Loucy (cell line): ENCODE measurements around the gene CDH20.

Source experiments
- H2AFZ ChIP-seq: fragments of 200-600 bp; sonication (generic); 2 replicates; pipeline ENCODE4 v1.6.0; 2016; ENCODE audit warnings: antibody characterized with exemption, mild to moderate bottlenecking, low read length, moderate library complexity
- H3F3A ChIP-seq: fragments of 200-600 bp; 2 replicates; pipeline ENCODE4 v1.6.0; 2016; ENCODE audit warnings: antibody characterized with exemption, low read depth, mild to moderate bottlenecking
- H3K27me3 ChIP-seq: fragments of 200-600 bp; sonication (generic); 2 replicates; pipeline ENCODE4 v1.6.1; 2014; ENCODE audit warnings: low read length, mild to moderate bottlenecking; ENCODE audit not compliant: insufficient read depth, poor library complexity, severe bottlenecking
- H3K36me3 ChIP-seq: fragments of 200-600 bp; sonication (generic); 2 replicates; pipeline ENCODE4 v1.6.1; 2016; ENCODE audit warnings: low read length; ENCODE audit not compliant: insufficient read depth
- H3K4me1 ChIP-seq: fragments of 200-600 bp; sonication (generic); 2 replicates; pipeline ENCODE4 v1.5.1; 2014; ENCODE audit warnings: low read length, mild to moderate bottlenecking; ENCODE audit not compliant: insufficient read depth, poor library complexity, severe bottlenecking
- H3K4me2 ChIP-seq: fragments of 200-600 bp; sonication (generic); 2 replicates; pipeline ENCODE4 v1.6.0; 2014; ENCODE audit warnings: antibody characterized with exemption, low read length, low read depth, mild to moderate bottlenecking; ENCODE audit not compliant: poor library complexity, severe bottlenecking
- H3K4me3 ChIP-seq: fragments of 200-600 bp; sonication (generic); 2 replicates; pipeline ENCODE4 v1.5.1; 2014; ENCODE audit warnings: low read length, mild to moderate bottlenecking, mixed read lengths; ENCODE audit not compliant: poor library complexity, severe bottlenecking
- H3K79me2 ChIP-seq: fragments of 200-600 bp; sonication (generic); 2 replicates; pipeline ENCODE4 v1.6.1; 2014; ENCODE audit warnings: low read length; ENCODE audit not compliant: insufficient read depth
- H3K9ac ChIP-seq: fragments of 200-600 bp; sonication (generic); 2 replicates; pipeline ENCODE4 v1.6.0; 2014; ENCODE audit warnings: mild to moderate bottlenecking, low read depth, low read length, moderate library complexity; ENCODE audit not compliant: poor library complexity, severe bottlenecking
- H3K9me2 ChIP-seq: fragments of 200-600 bp; sonication (generic); replicated peaks from 2 replicates; pipeline ENCODE4 v1.6.1; 2016; ENCODE audit warnings: low read depth, low read length, mixed read lengths
- H3K9me3 ChIP-seq: fragments of 200-600 bp; sonication (generic); 2 replicates; pipeline ENCODE4 v1.6.1; 2014; ENCODE audit warnings: mild to moderate bottlenecking, antibody characterized with exemption, low read length, low read depth; ENCODE audit not compliant: insufficient read depth
- H4K20me1 ChIP-seq: fragments of 200-600 bp; sonication (generic); 2 replicates; pipeline ENCODE4 v1.6.0; 2014; ENCODE audit warnings: antibody characterized with exemption, low read length, mild to moderate bottlenecking; ENCODE audit not compliant: insufficient read depth, poor library complexity, severe bottlenecking
- EZH2phosphoT487 ChIP-seq: fragments of 200-600 bp; IDR thresholded peaks from 2 replicates; pipeline ENCODE4 v1.6.1; 2018; ENCODE audit warnings: antibody characterized with exemption, mild to moderate bottlenecking, moderate library complexity, borderline replicate concordance
- TF ChIP-seq, protein P1 (sequence below): fragments of 200-600 bp; sonication (generic); conservative IDR thresholded peaks from 2 replicates; pipeline ENCODE4 v1.5.1; 2014; ENCODE audit warnings: mild to moderate bottlenecking, antibody characterized with exemption, low read length

Gene CDH20

DNA sequence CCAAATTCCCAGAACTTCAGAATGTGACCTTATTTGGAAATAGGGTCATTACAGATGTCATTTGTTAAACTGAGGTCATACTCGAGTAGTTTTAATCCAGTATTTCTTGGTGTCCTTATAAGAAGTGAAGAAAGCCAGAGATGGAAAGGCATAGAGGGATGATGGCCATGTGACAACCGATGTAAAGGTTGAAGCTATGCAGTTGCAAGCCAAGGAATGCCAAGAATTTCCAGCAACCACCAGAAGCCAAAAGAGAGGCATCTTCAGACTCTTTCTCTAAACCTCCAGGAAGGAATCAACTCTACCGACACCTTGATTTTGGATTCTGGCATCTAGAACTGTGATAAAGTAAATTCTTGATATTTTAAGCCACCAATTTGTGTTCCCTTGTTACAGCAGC lies 242.2 kb downstream of the CDH20 start:
- H3K27me3 ChIP-seq = no peaks in the 10 kb centered on the region
- no peak overlapping the region for H3K4me3 ChIP-seq
- H3K9me2 ChIP-seq = no peaks in the 10 kb centered on the region
- no peaks in the 10 kb centered on the region for H3K36me3 ChIP-seq
- no peak overlapping the region for H3K9ac ChIP-seq
- H3F3A ChIP-seq = no peaks in the 10 kb centered on the region
- H3K9me3 ChIP-seq = no peaks in the 10 kb centered on the region
- TF ChIP-seq, protein P1, sequence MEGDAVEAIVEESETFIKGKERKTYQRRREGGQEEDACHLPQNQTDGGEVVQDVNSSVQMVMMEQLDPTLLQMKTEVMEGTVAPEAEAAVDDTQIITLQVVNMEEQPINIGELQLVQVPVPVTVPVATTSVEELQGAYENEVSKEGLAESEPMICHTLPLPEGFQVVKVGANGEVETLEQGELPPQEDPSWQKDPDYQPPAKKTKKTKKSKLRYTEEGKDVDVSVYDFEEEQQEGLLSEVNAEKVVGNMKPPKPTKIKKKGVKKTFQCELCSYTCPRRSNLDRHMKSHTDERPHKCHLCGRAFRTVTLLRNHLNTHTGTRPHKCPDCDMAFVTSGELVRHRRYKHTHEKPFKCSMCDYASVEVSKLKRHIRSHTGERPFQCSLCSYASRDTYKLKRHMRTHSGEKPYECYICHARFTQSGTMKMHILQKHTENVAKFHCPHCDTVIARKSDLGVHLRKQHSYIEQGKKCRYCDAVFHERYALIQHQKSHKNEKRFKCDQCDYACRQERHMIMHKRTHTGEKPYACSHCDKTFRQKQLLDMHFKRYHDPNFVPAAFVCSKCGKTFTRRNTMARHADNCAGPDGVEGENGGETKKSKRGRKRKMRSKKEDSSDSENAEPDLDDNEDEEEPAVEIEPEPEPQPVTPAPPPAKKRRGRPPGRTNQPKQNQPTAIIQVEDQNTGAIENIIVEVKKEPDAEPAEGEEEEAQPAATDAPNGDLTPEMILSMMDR = no peak
- no peak for TF ChIP-seq EZH2phosphoT487
- no peak overlapping the region for H3K4me2 ChIP-seq
- no peaks in the 10 kb centered on the region for H3K79me2 ChIP-seq
- H4K20me1 ChIP-seq = no peaks in the 10 kb centered on the region
- H3K4me1 ChIP-seq = peaks cover 7% of the 10 kb centered on the region
- no peak overlapping the region for H2AFZ ChIP-seq

DNA sequence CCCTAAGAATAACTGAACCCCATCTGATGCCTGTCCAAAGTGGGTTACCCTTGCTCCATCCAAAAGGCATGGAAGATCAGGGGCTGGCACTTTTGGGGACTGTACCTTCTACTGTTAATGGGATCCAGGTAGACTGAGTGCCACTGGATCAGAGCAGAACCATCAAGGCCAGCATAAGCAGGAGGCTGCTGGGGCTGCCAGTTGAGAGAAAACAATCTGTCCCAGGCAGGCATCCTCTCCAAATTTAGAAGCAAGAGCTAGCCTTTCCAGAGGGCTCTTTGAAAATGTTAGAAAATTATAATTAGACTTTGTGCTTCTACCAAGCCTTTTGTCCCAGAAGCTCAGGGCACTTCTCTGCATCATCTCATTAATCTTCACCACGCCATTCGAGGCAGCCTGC lies 245.6 kb downstream of the CDH20 start:
- no peaks in the 10 kb centered on the region for H3K9me2 ChIP-seq
- peaks cover 7% of the 10 kb centered on the region for H3K4me1 ChIP-seq
- no peak for TF ChIP-seq EZH2phosphoT487
- TF ChIP-seq, protein P1 = no peak
- no peak overlapping the region for H3K9ac ChIP-seq
- no peaks in the 10 kb centered on the region for H3K36me3 ChIP-seq
- H4K20me1 ChIP-seq = no peaks in the 10 kb centered on the region
- H3K4me3 ChIP-seq = no peak overlapping the region
- no peaks in the 10 kb centered on the region for H3F3A ChIP-seq
- no peaks in the 10 kb centered on the region for H3K79me2 ChIP-seq
- H3K9me3 ChIP-seq = no peaks in the 10 kb centered on the region
- no peaks in the 10 kb centered on the region for H3K27me3 ChIP-seq
- peak overlapping the region; percentile 55 for H3K4me2 ChIP-seq
- H2AFZ ChIP-seq = no peak overlapping the region

DNA sequence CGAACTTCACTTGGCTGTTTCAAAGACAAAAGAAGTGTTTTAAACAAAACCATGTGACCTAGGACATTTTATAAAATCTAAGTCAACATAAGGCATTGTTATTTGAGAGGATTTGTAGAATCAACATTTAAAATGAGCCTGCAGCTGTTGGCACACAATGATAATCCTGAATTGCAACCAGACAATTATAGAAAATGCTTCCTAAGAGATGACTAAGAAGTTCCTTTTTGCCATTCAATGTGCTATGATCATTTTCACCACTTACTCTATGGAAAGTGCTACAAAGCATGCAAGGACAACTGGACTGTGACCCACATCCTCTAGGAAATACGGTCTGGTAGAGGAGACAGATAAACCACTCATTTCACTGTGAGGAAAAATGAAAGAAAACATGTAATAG lies 246.4 kb downstream of the CDH20 start:
- TF ChIP-seq, protein P1 = no peak
- no peak for TF ChIP-seq EZH2phosphoT487
- Histone ChIP-seq H3K4me1 (peaks cover 7% of the 10 kb centered on the region), H3K4me2 (peak overlapping the region; percentile 55), H4K20me1 (no peaks in the 10 kb centered on the region), H3K4me3 (peak overlapping the region; percentile 52), H2AFZ (peak overlapping the region; percentile 41; the same call in 1 of the 2 replicates), H3K9me3 (no peaks in the 10 kb centered on the region), H3F3A (no peaks in the 10 kb centered on the region), H3K9ac (no peak overlapping the region), H3K36me3 (no peaks in the 10 kb centered on the region), H3K9me2 (no peaks in the 10 kb centered on the region), H3K27me3 (no peaks in the 10 kb centered on the region), H3K79me2 (no peaks in the 10 kb centered on the region)
